HL-60/S4 treated with retinoic acid at 250 ng/mL for 4 days and 3 days (cell line): ENCODE results near the gene MMGT1.

Source experiments
- in situ Hi-C: fragments of 300-500 bp; cut with MboI; formaldehyde crosslinking; loops from 2 replicates; pipeline ENCODE4 v1.7.0; 2022; ENCODE audit warnings: low sequenced_read_pairs

The MMGT1 gene

DNA sequence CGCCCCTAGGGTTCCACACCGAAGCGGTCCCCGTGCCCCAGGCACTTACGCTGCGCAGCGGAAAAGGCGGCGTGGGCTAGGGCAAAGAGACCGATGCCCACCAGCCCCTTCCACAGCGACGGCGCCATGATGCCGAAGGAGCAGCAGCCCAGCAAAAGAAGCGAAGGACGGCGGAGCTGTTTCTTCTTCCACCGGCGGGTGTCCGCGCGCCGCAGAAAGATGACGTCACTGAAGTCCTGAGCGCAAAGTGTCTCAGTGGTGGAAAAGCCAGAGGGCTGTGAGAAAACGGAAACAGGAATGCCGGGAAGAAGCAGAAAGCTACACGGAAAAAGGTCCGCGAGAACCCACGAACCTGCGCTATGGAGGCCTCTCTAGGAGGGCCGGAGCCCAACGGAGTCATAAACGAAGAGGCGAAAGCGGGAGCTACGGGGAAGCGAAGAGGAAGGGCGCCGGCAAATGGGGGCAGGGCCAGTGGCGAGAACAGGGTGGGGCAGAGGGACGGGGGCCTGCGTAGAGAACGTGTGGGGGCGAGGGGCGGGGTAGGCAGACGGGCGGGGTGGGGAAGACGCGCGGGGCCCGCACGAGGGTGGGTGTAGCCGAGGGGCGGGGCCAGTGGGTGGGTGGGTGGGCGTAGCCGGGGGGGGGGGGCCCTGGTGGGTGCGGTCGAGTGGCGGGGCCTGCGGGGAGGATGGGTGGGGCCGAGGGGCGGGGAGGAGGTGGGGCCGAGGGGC, at the start of gene MMGT1:
Gene MMGT1, minus strand, starts transcription at position 441 of the 731 bp plus-strand sequence. Its CDS starts 313 bp downstream, at position 128.
- in situ Hi-C loops, result no loop called here

DNA sequence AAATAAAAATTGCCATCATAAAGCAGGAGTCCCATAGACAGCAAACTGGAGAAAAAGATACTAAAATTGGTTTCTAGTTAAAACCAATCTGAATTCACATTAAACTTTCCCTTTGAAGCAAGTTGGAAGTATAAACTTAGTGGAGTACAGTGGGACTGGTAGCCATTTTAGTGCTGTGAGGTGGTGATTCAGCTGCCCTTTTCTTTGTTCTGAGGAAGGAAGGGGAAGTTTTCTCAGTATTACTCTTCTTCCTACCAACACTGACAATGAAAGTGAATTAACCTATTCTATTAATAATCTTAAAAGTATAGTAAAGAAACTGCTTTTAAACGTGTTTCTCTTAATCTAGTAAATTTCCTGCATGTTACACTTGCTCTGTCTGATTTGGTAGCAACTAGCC, 48.1 kb upstream of the MMGT1 start:
- in situ Hi-C loops, result no loop called here

DNA sequence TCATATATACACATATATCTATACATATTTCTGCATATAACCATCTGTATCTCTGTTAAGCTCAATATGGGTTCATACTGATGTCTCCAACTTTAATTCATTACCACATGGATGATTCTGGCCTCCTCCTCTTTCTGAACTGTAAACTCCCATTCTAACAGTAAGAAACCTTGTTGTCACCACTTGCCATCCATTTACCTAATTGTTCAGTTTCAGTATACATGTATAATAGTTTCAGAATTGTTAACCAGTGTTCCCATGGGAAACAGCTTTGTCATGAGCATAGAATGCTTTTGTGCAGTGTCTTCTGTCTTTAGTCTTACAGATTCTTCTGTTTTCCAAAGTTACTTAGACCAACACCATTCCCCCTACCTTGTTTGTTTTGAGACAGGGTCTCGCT, 47.4 kb upstream of the MMGT1 start:
- in situ Hi-C loops, result no loop called here

DNA sequence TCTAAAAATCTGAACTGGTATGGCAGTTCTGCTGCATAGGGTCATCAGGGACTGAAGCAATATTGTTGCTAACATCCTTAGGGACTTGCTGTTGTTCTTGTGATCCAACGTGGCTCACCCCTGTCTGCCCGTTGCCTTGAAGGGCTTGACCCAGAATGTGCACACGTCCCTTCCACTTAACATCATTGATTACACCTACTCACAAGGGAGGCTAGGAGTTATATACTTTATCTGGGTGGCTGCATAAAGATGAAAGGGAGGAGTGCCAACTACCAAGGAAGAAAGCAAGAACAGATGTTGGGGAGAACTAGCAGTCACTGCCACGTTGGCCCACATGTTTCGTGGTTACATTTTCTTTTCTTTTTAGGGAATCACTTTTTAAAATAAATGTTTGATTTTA, 45.4 kb upstream of the MMGT1 start:
- in situ Hi-C loops, result no loop called here

DNA sequence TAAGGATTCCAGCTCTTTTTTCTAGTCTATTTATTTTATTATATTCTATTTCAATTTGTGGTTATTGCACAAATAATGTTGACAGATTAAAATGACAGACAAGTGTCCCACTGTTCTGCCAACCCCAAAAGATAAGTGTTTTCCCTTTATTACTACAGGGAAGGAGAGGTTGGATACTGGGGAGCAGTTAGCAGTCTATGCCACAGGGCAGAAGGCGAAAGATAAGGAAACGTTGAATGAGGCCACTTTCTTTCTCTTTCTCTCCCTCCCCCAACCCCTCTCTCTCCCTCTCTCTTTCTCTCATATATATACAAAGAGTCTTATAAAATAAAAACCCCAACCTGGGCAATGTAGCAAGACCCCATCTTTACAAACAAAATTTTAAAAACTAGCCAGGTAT, 43.1 kb upstream of the MMGT1 start:
- in situ Hi-C loops, result no loop called here

DNA sequence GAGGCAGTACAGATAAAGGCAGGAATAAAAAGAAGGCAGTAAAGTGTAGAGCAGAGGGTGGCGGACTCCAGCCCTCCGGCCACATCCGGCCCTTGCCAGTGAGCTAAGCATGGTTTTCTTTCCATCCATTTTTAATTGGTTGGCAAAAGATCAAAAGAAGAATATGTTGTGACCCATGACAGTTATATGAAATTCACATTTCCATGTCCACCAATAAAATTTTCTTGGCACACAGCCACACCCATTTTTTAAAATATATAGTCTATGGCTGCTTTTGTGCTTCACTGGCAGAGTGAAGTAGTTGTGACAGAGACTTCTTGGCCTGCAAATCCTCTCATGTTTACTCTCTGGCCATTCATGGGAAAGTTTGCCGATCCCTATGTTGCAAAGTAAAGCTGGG, 41.2 kb upstream of the MMGT1 start:
- in situ Hi-C loops, result no loop called here

DNA sequence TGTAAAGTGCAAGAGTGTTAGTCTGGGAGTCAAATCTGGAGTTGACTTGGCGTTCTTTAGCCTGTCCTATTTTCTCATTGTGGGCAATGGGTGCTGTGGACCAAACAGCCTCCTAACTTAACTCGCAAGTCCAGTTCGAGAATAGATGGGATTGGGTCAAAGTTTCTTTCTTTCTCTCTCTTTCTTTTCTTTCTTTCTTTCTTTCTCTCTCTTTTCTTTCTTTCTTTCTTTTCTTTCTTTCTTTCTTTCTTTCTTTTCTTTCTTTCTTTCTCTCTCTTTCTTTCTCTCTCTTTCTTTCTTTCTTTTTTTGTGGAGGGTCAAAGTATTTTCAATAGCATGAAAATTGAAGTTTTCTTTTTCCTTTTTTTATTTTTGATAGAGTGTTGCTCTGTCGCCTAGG, 14.5 kb upstream of the MMGT1 start:
- in situ Hi-C loops, result no loop called here

DNA sequence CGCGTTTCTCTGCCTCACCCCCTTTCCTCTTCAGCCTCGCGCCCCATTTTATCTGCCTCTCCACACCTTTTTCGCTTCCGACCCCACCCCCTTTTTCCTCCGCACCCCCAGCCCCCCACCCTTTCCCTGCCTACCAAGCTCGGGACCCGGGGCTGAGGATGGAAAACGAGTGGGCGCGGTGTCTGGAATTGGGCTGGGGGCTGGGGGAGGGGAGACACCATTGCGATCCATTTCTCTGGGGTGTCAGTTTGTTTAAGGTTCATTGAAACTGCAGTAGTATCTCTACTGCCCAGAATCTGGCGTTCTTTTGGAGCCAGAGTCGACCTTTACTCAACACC, 12.2 kb upstream of the MMGT1 start:
- in situ Hi-C loops, result no loop called here

DNA sequence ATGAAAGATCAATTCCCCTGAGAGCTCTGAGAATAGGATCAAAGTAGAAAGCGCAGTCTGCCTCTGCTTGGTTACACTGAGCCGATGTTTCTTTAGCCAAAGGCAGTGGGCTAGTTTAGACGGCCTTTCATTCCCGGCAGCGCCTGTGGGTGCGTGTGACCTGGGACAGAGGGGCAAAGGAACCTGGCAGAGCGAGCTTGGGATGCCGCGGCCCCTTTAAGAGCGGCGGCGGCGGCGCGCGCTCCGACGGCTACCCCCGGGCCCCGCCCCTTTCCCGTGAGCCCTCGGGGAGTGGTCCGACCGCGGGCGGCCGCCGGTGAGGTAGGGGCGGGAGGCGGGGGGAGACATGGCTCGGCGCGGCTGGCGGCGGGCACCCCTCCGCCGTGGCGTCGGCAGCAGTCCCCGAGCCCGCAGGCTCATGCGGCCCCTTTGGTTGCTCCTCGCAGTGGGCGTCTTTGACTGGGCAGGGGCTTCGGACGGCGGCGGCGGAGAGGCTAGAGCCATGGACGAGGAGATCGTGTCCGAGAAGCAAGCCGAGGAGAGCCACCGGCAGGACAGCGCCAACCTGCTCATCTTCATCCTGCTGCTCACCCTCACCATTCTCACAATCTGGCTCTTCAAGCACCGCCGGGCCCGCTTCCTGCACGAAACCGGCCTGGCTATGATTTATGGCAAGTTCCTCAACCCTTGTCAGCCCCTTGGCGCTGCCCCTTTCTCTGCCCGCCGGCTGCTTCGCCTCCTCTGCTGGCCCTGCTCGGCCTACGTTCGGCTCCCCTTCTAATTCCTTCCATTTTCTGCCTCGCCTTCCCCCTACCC, 11.6 kb upstream of the MMGT1 start, which contains the start of gene SLC9A6:
Gene SLC9A6, plus strand, starts transcription at position 279 of the 816 bp plus-strand sequence. Its CDS starts 224 bp downstream, at position 503.
- in situ Hi-C loops, result no loop called here

DNA sequence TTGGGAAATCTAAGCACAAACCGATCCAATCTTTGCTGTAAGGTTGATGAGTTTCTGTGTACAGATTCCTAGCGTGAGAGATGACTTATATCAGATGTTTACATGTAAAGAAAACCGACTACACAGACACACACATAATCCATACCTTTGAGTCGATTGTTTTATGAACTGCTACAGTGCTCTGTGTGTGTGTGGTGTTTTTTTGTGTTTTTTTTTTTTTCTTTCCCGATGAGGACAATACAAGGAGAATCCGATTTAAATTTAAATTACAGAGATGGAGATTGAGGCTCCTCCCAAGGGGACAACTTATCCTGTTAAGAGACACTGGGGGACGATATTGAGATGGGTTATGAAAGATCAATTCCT, 11.0 kb upstream of the MMGT1 start:
- in situ Hi-C loops, result no loop called here

DNA sequence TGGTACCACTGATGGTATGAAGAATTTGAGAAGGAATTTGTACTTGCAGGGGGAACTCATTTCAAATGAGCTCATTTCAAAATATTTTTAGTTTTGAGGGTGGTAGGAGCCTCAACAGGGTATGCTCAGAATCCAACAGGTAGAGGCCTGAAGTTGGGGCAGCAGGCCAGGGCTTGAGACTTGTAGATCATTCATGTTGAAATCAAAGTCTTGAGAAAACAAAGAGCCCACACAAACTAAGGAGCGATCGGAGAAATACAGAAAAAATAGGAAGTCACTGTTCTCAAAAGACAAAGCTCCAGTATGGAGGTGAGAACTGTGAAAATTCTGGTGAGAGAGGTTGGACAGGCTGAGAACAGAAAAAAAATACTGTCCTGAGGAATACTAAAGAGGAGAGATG, 10.5 kb upstream of the MMGT1 start:
- in situ Hi-C loops, result no loop called here

DNA sequence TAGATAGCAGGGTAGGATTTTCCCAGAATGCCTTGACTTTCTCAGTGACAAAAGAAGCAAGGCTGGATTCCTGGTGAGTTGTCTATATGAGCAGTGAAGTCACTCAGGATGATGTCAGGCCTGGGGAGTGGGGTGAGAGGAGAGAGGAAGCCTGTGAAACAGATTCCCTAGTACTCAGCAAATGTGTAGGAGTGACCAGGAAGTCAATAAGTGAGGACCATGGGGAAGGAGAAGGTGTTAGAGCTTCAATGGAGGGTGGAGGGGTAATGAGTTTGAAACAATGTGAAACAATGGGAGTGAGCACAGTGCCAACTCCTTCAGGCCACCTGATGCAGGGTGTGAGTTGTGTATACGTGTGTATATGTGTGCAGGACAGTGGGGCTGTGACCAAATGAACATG, 9.1 kb upstream of the MMGT1 start:
- in situ Hi-C loops, result no loop called here

DNA sequence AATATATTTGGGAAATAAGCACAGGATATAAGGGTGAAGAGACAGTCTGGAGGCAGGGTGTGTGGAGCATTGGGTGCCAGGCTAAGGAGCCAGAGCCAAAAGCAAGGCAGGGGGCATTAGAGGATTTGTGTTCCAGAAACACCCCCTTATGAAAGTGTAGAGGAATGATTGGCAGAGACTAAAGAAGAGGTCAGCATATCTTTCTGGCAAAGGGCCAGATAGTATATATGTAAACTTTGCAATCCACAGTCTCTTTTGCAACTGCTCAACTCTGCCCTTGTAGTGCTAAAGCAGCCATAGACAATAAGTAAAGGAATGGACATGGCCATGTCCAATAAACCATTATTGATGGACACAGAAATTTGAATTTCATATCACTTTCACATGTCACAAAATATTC, 7.9 kb upstream of the MMGT1 start:
- in situ Hi-C loops, result no loop called here

DNA sequence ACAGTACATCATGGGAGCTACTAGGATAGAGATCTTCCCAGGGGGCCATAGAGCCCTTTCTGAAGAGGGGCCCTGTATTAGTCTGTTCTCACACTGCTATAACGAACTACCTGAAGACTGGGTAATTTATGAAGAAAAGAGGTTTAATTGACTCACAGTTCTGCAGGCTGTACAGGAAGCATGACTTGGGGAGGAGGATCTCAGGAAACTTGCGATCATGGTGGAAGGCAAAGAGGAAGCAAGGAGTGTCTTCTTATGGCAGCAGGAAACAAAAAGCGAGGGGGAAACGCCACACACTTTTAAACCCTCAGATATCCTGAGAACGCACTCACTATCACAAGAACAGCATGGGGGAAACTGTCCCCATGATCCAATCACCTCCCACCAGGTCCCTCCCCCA, 7.2 kb upstream of the MMGT1 start:
- in situ Hi-C loops, result no loop called here

DNA sequence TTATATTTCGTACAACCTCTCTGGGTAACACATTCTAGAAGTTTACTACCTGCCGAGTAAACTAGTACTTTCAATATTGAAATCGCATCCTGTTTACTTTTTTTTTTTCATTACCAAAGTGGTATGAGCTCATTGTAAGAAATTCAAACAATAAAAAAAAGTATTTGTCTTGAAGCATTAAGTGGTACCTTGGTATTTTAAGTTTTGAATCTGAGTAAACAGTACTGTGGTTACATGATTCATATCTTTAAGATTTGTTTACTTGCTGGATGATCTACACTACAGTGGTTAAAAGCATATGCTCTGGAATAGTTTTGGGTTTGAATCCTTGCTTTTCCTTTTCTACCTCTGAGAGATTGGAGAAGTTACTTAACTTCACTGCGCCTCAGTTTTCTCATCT, 3.8 kb upstream of the MMGT1 start:
- in situ Hi-C loops, result no loop called here

DNA sequence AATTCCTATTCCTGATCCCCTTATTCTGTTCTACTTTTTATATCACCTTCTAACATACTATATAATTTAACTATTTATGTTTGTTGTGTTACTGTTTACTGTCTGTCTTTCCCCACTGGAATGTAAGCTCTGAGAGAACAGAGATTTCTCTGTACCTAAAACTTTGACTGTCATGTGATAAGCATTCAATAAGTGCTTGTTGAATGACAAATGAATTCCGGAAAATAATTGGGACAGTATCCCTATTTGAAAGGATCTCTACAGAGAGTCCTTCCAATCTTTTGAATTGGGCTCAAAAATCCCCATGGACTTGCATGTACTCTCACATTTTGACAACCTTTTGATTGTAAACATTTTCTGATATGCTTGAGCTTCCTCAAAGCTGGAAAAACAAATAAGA, 1.6 kb upstream of the MMGT1 start:
- in situ Hi-C loops, result no loop called here

DNA sequence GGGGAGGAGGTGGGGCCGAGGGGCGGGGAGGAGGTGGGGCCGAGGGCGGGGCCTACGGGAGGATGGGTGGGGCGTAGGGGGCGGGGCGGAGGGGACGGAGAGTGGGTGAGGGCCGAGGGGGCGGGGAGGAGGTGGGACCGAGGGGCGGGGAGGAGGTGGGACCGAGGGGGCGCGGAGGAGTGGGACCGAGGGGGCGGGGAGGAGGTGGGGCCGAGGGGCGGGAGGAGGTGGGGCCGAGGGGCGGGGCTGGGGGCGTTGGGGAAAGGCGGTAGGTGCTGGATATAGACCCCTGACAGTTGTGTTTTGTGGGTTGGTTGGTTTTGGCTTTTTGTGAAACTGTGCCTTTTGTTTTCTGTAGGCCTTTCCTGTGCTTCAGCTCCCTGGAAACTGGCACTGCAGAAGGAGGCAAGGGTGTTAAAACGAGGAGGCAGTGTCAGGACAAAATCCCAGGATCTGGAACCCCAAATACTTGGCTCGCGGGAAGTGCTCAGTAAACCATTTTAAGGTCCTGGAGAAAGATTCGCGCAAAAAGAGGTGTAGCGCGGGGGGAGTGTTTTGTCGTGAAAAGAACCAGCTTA, 580 bp upstream of the MMGT1 start:
- in situ Hi-C loops, result no loop called here

DNA sequence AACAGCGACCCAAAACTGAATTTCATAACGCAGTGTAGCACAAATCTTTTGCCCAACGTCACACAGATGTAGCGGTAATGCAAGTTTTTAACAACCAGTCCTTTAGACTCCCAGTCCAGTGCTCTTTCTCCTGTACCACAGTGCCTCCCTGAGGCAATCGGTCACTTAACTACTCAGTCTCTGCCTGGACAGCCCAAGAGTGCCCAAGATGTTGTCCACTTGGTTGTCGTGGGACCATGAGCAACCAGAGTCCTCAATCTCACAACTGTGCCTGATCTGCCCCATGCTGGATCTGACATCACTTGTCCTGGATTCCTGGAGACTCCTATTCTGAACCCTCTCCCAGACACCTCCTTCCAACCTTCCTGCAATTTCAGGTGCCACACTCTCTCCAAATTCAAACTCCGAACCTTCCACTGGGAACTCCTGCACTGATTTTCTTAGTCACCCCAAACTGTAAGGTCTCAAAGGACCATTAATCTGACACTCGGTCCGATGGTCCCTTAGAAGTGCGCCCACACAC, 702 bp downstream of the MMGT1 start:
- in situ Hi-C loops, result no loop called here

DNA sequence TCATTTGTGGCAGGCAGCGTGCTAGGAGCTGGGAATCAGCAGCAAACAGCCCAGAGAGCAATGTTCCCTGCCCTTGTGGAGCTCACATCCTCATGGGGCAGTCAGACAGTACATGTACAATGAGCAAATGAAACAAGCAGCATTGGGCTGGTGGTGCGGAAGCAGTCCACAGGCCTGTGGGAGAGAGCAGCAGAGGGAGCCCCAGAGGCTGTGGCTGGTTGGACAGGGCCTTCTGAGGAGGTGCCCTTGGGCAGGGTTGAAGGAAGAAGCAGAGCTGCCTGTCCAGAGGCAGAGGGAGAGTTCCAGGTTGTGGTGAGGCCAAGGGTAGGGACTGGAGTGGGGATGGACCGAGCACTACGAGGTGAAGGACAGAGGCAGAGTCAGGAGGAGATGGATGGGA, 22.5 kb downstream of the MMGT1 start:
- in situ Hi-C loops, result no loop called here

DNA sequence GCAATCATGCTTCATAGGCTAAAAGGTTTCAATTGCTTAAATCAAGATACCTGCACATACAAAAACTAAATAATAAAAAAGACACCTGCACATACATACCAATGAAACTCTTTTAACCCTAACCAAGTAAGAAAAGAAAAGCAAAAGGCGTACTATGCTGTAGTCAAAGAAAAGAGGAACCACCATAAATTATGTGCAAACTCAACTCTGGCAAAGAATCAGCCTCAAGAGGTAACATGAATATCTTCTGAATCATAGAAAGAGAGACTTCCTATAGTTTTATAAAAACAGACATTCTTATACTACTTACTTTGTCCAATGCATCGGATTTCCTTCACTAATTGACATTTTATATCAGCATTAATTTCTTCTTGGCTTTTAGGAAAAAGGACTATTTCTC, 29.3 kb downstream of the MMGT1 start:
- in situ Hi-C loops, result no loop called here

DNA sequence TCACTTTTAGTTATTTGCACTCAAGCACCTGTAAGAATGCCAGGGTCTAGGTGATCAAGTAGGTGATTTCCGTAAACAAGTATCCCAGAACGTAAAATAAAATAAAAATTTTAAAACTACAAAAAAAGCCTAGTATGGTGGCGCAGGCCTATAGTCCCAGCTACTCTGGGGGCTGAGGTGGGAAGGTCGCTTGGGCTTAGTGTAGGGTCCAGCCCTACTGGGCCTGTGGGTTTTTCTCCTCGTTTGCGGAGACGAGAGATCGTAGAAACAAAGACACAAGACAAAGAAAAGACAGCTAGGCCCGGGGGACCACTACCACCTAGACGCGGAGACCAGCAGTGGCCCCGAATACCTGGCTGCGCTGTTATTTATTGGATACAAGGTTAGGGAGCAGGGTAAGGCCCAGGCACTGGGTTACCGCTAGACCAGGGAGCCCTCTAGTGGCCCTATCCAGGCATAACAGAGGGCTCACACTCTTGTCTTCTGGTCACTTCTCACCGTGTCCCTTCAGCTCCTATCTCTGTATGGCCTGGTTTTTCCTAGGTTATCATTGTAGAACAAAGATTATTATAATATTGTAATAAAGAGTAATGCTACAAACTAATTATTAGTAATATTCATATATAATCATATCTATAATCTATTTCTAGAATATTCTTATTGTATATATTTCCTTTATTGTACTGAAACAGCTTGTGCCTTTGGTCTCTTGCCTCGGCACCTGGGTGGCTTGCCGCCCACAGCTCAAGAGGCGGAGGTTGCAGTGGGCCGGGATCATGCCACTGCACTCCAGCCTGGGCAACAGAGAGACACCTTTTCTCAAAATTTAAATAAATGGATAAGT, 41.9 kb downstream of the MMGT1 start:
- in situ Hi-C loops, result no loop called here
